ENCODE results near the gene ECHDC3.

DNA sequence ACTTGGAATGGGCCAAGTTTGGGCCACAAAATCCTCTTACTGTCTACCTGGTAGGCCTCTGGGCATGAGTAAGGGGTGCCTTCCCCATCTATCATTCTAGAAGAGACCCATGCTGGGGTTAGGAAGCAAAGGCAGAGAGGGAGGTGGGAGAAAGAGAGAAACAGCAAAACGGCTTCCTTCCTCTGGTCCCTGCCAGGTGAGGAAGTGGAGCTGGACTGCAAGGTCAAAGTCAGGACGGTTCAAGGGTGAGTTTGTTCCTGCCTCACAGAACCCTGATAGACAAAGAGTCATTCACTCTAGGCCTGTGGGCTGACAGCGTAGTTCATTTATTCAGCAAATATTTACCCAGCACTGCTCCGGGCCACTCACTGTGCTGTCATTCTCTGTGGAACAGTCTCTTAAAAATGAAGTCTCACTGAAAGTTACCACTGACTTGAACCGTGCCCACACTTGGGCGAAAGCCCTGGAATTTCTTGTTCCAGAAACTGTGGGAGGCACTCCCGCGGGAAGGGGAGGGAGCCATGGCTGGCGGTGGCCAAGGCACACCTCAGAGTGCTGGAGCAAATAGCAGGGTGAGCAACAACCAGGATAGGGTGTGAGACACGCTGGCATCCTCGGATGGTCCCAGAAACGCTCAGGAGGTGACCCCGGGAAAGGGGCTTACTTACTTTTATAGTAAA, 26.2 kb upstream of the ECHDC3 start:
- TF ChIP-seq EP300 (IDR thresholded peaks at IDR 0.05; ENCODE audit: borderline replicate concordance in 1 of 2, low read depth in 1 of 2, low read length in 1 of 2) (no peak), EZH2phosphoT487 (IDR thresholded peaks at IDR 0.05; ENCODE audit: borderline replicate concordance, low read depth) (no peak), RAD21 (IDR thresholded peaks at IDR 0.05; ENCODE audit: low read length) (no peak), POLR2AphosphoS5 (IDR thresholded peaks at IDR 0.05; ENCODE audit: low read depth, low read length) (no peak), YY1 (IDR thresholded peaks at IDR 0.05; ENCODE audit: low read depth) (no peak), SIN3A (IDR thresholded peaks at IDR 0.05; ENCODE audit: borderline replicate concordance, low read depth, low read length) (no peak), ELF1 (IDR thresholded peaks at IDR 0.05) (no peak), FOXJ3 (CRISPR knock-in tag; IDR thresholded peaks at IDR 0.05) (no peak)
- TF ChIP-seq, protein P1, sequence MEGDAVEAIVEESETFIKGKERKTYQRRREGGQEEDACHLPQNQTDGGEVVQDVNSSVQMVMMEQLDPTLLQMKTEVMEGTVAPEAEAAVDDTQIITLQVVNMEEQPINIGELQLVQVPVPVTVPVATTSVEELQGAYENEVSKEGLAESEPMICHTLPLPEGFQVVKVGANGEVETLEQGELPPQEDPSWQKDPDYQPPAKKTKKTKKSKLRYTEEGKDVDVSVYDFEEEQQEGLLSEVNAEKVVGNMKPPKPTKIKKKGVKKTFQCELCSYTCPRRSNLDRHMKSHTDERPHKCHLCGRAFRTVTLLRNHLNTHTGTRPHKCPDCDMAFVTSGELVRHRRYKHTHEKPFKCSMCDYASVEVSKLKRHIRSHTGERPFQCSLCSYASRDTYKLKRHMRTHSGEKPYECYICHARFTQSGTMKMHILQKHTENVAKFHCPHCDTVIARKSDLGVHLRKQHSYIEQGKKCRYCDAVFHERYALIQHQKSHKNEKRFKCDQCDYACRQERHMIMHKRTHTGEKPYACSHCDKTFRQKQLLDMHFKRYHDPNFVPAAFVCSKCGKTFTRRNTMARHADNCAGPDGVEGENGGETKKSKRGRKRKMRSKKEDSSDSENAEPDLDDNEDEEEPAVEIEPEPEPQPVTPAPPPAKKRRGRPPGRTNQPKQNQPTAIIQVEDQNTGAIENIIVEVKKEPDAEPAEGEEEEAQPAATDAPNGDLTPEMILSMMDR (IDR thresholded peaks at IDR 0.05) = no peak
- TF ChIP-seq, protein P2, sequence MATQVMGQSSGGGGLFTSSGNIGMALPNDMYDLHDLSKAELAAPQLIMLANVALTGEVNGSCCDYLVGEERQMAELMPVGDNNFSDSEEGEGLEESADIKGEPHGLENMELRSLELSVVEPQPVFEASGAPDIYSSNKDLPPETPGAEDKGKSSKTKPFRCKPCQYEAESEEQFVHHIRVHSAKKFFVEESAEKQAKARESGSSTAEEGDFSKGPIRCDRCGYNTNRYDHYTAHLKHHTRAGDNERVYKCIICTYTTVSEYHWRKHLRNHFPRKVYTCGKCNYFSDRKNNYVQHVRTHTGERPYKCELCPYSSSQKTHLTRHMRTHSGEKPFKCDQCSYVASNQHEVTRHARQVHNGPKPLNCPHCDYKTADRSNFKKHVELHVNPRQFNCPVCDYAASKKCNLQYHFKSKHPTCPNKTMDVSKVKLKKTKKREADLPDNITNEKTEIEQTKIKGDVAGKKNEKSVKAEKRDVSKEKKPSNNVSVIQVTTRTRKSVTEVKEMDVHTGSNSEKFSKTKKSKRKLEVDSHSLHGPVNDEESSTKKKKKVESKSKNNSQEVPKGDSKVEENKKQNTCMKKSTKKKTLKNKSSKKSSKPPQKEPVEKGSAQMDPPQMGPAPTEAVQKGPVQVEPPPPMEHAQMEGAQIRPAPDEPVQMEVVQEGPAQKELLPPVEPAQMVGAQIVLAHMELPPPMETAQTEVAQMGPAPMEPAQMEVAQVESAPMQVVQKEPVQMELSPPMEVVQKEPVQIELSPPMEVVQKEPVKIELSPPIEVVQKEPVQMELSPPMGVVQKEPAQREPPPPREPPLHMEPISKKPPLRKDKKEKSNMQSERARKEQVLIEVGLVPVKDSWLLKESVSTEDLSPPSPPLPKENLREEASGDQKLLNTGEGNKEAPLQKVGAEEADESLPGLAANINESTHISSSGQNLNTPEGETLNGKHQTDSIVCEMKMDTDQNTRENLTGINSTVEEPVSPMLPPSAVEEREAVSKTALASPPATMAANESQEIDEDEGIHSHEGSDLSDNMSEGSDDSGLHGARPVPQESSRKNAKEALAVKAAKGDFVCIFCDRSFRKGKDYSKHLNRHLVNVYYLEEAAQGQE (IDR thresholded peaks at IDR 0.05; ENCODE audit: low read depth, low read length) = no peak
- TF ChIP-seq, protein P3, sequence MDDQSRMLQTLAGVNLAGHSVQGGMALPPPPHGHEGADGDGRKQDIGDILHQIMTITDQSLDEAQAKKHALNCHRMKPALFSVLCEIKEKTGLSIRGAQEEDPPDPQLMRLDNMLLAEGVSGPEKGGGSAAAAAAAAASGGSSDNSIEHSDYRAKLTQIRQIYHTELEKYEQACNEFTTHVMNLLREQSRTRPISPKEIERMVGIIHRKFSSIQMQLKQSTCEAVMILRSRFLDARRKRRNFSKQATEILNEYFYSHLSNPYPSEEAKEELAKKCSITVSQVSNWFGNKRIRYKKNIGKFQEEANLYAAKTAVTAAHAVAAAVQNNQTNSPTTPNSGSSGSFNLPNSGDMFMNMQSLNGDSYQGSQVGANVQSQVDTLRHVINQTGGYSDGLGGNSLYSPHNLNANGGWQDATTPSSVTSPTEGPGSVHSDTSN (IDR thresholded peaks at IDR 0.05) = no peak

Measured in SK-N-SH (cell line).